ENCODE measurements around the gene EGFLAM. TPM values are rescaled to one million over a fixed set of nuclear protein-coding genes. Genes with fewer than 3 reads are reported as not detected.

EGFLAM gene
- total and polyA plus RNA-seq, 2 of the 4 experiments (the other 2 are of a cell fraction) = 0.77 to 1.1 TPM

DNA sequence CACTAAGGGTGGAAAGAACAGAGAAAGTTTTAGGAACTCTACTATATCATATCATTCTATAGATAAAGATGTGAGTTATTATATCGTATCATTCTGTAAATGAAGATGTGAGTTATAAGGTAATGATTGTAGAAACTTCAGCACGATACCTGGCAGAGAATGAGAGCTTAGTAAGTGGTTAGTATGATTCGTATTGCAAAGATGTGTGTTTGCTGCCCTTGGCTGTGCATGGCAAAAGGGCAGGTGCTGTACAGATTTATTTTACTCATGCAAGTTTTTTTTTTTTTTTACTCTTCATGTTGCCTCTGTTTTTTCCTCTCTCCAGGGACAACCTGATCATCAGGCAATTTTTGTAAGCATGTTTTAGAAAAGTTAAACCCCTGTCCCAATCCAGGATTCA is 83.3 kb downstream of the EGFLAM start:
- Histone ChIP-seq H3K14ac (replicated peaks; ENCODE audit: low read depth, low read length) (no peak overlapping the region), H2BK120ac (ENCODE audit: low read depth, low read length) (no peak overlapping the region), H2BK5ac (ENCODE audit: low read depth, low read length, poor library complexity, severe bottlenecking) (no peak overlapping the region), H3K27ac (ENCODE audit: insufficient read depth, low read length) (no peak overlapping the region), H3K79me1 (ENCODE audit: low read depth in 1 of 2, low read length in 2 of 2) (no peaks in the 10 kb centered on the region), H3K9ac (ENCODE audit: low read depth, low read length) (no peak overlapping the region), H2BK20ac (ENCODE audit: low read depth, low read length) (no peak overlapping the region), H4K8ac (ENCODE audit: low read depth in 2 of 2, low read length in 2 of 2) (no peak overlapping the region), H3K23ac (ENCODE audit: low read depth, low read length) (no peak overlapping the region), H3K4ac (ENCODE audit: low read depth, low read length) (no peak overlapping the region), H2AK9ac (replicated peaks; ENCODE audit: low read depth, low read length, poor library complexity) (no peak overlapping the region), H3K9me3 (ENCODE audit: control insufficient read depth, insufficient read depth, low read length) (no peaks in the 10 kb centered on the region), H3K56ac (ENCODE audit: extremely low read depth, insufficient read depth, low read length) (no peak overlapping the region), H4K20me1 (ENCODE audit: insufficient read depth, low read length) (no peaks in the 10 kb centered on the region), H2BK15ac (ENCODE audit: low read depth, low read length) (no peak overlapping the region), H2AFZ (replicated peaks; ENCODE audit: low read length, poor library complexity) (no peak overlapping the region), H4K91ac (ENCODE audit: insufficient read depth, low read depth, low read length) (no peak overlapping the region), H3K4me3 (ENCODE audit: insufficient read depth, low read depth, low read length) (no peak overlapping the region), H3K4me1 (ENCODE audit: control insufficient read depth, insufficient read depth, low read length) (no peaks in the 10 kb centered on the region), H4K5ac (ENCODE audit: low read depth, low read length) (no peak overlapping the region), H2AK5ac (ENCODE audit: low read depth, low read length) (no peak overlapping the region), H3K18ac (ENCODE audit: low read depth, low read length) (no peak overlapping the region), H3K9me1 (ENCODE audit: insufficient read depth, low read length) (no peaks in the 10 kb centered on the region), H3K4me2 (ENCODE audit: low read depth, low read length) (no peak overlapping the region), H3K27me3 (ENCODE audit: control insufficient read depth, insufficient read depth, low read length) (peaks cover 10% of the 10 kb centered on the region; the same call in 1 of the 2 replicates), H3K36me3 (ENCODE audit: control insufficient read depth, insufficient read depth, low read length) (no peaks in the 10 kb centered on the region)
- intact Hi-C loops (cut with micrococcal nuclease) (no loop called here), dilution Hi-C loops (cut with HindIII; ENCODE audit: low sequenced_read_pairs, unreplicated experiment) (no loop called here), in situ Hi-C loops (cut with MboI; ENCODE audit: low sequenced_read_pairs) (no loop called here)
- CTCF ChIA-PET = no interaction called here
- no CpG with 5 or more reads among the region's 3 CpGs for WGBS, 2 experiments (ENCODE audit: extremely low coverage in 2 of 2, insufficient read length in 1 of 2)
- no TSS peak for BruUV-seq (replicated peaks)
- TF ChIP-seq CTCF (conservative IDR thresholded peaks at IDR 0.05; ENCODE audit: low read depth, low read length) = no peak
- no peak for TF ChIP-seq NFE2L2 (IDR thresholded peaks at IDR 0.05; ENCODE audit: low read depth, low read length)
- no peak for TF ChIP-seq MAFK (IDR thresholded peaks at IDR 0.05; ENCODE audit: low read depth, low read length)
- no peak for TF ChIP-seq POLR2A (IDR thresholded peaks at IDR 0.05; ENCODE audit: low read depth, low read length)
- TF ChIP-seq USF2 (IDR thresholded peaks at IDR 0.05; ENCODE audit: low read depth, low read length) = no peak
- TF ChIP-seq CHD1 (IDR thresholded peaks at IDR 0.05; ENCODE audit: low read depth, low read length) = no peak
- no peak for TF ChIP-seq ELK1 (IDR thresholded peaks at IDR 0.05; ENCODE audit: borderline replicate concordance, low read depth, low read length)
- TF ChIP-seq MXI1 (IDR thresholded peaks at IDR 0.05; ENCODE audit: borderline replicate concordance, low read depth, low read length) = no peak
- TF ChIP-seq MAZ (IDR thresholded peaks at IDR 0.05; ENCODE audit: borderline replicate concordance, low read depth, low read length) = no peak
- TF ChIP-seq SMC3 (IDR thresholded peaks at IDR 0.05; ENCODE audit: low read depth, low read length) = no peak
- no peak for TF ChIP-seq RFX5 (IDR thresholded peaks at IDR 0.05; ENCODE audit: low read depth, low read length)
- TF ChIP-seq CEBPB (IDR thresholded peaks at IDR 0.05; ENCODE audit: low read depth, low read length) = no peak
- ATAC-seq (ENCODE audit: low read depth) = no peak
- POLR2A ChIA-PET (ENCODE audit: unreplicated experiment) = no interaction called here
- no peak for DNase-seq

Measured in IMR-90 (cell line).